Measurements from ENCODE around the gene ZNF536. TPM values are rescaled to one million over a fixed set of nuclear protein-coding genes. Genes with fewer than 3 reads are reported as not detected.

ZNF536 gene
- total and polyA plus RNA-seq, 12 donors = 2.3 to 10.8 (median 6.4) TPM

- Histone ChIP-seq H3K4me3 (peak overlapping the region in 1 of 4 donors; percentile 33), H3K4me1 (replicated peaks in 1 of 2) (no peaks in the 10 kb centered on the region), H3K9me3 (replicated peaks in 1 of 3) (no peaks in the 10 kb centered on the region), H3K36me3 (replicated peaks in 1 of 2) (no peaks in the 10 kb centered on the region), H3K27me3 (peaks cover 7% of the 10 kb centered on the region), H3K27ac (no peak overlapping the region)
- intact Hi-C loops (cut with DNase I) = no loop called here
- TF ChIP-seq POLR2A (IDR thresholded peaks at IDR 0.05) (no peak), CTCF (IDR thresholded peaks at IDR 0.05) (no peak)
- DNase-seq = peak in 1 of 7 donors; percentile 44
- WGBS, 4 donors = 64 to 72% (median 71%) methylated on average over 23 of the region's 23 CpGs
Observed at GRCh38 chr19:30375553-30376031, 3.4 kb downstream of the ZNF536 start.

- H3K4me3 ChIP-seq = no peak overlapping the region
- no peaks in the 10 kb centered on the region for H3K4me1 ChIP-seq (replicated peaks in 1 of 2)
- 74 to 87% (median 84%) methylated on average over 4 of the region's 4 CpGs for WGBS, 4 donors
- TF ChIP-seq CTCF (IDR thresholded peaks at IDR 0.05) = no peak
- TF ChIP-seq POLR2A (IDR thresholded peaks at IDR 0.05) = no peak
- intact Hi-C loops (cut with DNase I) = no loop called here
- no peak for DNase-seq
- H3K9me3 ChIP-seq (replicated peaks in 1 of 3) = no peaks in the 10 kb centered on the region
- peaks cover 7% of the 10 kb centered on the region for H3K27me3 ChIP-seq
- H3K36me3 ChIP-seq (replicated peaks in 1 of 2) = no peaks in the 10 kb centered on the region
- H3K27ac ChIP-seq = no peak overlapping the region
Observed at GRCh38 chr19:30376272-30376671, 4.1 kb downstream of the ZNF536 start.

- intact Hi-C loops (cut with DNase I) = no loop called here
- Histone ChIP-seq H3K36me3 (replicated peaks in 1 of 2) (no peaks in the 10 kb centered on the region), H3K27me3 (peaks cover 7% of the 10 kb centered on the region), H3K4me3 (no peak overlapping the region), H3K4me1 (replicated peaks in 1 of 2) (no peaks in the 10 kb centered on the region), H3K9me3 (replicated peaks in 1 of 3) (no peaks in the 10 kb centered on the region), H3K27ac (no peak overlapping the region)
- WGBS, 4 donors = 95 to 99% (median 95%) methylated on average over 9 to 15 of the region's 15 CpGs
- TF ChIP-seq CTCF (IDR thresholded peaks at IDR 0.05) (no peak), POLR2A (IDR thresholded peaks at IDR 0.05) (no peak)
- peak in 2 of 7 donors; percentile 13 to 34 for DNase-seq
Observed at GRCh38 chr19:30376826-30377425, 4.7 kb downstream of the ZNF536 start.

GRCh38 chr19:30378701-30379100, 6.5 kb downstream of the ZNF536 start:
- no peaks in the 10 kb centered on the region for H3K9me3 ChIP-seq (replicated peaks in 1 of 3)
- peaks cover 7% of the 10 kb centered on the region for H3K27me3 ChIP-seq
- H3K4me1 ChIP-seq (replicated peaks in 1 of 2) = no peaks in the 10 kb centered on the region
- H3K27ac ChIP-seq = no peak overlapping the region
- TF ChIP-seq CTCF (IDR thresholded peaks at IDR 0.05) (no peak), POLR2A (IDR thresholded peaks at IDR 0.05) (no peak)
- no peaks in the 10 kb centered on the region for H3K36me3 ChIP-seq (replicated peaks in 1 of 2)
- intact Hi-C loops (cut with DNase I) = no loop called here
- H3K4me3 ChIP-seq = no peak overlapping the region
- DNase-seq = peak in 1 of 7 donors; percentile 24
- 80 to 95% (median 90%) methylated on average over 4 of the region's 4 CpGs for WGBS, 4 donors
